Midbrain (tissue), 1 donor: ENCODE results near the gene DNAJB11.
"Not testable (repeated sequence)": the region's sequence is repeated elsewhere in the genome, so short reads cannot be mapped to it uniquely, and the experiment has no call there.

ENCODE experiments used
- DNase-seq: peaks from one replicate; lab custom pipeline; 2025; lab: John Stamatoyannopoulos, UW

The DNAJB11 gene

GRCh38 chr3:186552408-186553031, 18.0 kb upstream of the DNAJB11 start:
- DNase-seq, result no peak

DNA sequence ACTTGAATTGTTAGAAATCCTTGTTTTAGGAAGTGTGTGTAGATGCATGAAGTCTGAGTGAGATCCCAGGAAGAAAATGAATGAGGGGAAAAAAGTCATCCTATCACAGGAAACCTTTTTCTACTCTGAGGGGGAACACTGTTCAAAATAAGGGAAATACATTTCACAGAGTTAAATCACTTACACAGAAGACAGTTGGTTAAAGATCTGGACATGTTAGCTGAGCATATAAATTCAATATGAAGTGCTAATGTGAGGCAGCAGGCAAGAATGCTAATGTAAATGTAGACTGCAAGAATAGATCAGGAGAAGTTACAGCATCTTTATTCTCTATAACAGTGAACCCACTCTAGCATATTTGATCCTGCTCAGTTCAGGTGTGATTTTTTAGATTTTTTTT, 5.9 kb upstream of the DNAJB11 start:
- no peak for DNase-seq

DNA sequence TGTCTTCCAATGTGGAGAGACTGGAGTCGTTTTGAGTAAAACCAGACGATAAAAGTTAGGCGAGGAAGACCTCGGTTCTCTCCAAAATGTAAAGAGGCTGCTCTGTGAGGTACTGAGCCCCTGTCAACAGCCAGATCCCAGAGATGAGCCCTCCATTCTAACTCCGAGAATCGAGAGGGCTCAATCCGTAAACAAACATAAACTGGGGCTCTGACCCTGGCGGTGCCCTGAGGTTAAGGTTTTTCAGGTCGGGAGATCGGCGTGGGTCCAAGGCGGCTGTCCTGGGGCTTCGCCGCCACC, 3.8 kb upstream of the DNAJB11 start:
- DNase-seq, result no peak

GRCh38 chr3:186567072-186567921, 3.2 kb upstream of the DNAJB11 start, which contains the start of gene TBCCD1:
Gene TBCCD1 (minus strand): TSS chr3:186567339. CDS start chr3:186564329, 3,010 bp downstream.
- DNase-seq, result peak; percentile 87

- DNase-seq, result not testable (repeated sequence)
Observed at GRCh38 chr3:186569361-186569760, 1.2 kb upstream of the DNAJB11 start.

DNA sequence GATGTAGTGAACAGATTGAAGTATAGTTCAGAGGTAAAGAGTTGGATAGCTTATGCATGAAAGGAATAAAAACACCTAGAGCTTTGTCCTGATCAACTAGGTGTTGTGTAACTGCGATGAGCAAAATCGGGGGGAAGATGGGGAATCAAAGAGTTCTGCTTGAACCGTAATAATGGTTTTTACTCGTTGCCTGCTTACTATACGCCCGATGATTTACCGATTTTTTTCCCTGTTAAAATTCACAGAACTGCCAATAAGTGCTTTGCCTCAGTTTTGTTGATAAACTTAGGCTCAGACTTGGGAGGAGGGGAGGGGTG, 783 bp upstream of the DNAJB11 start:
- DNase-seq, result no peak

DNA sequence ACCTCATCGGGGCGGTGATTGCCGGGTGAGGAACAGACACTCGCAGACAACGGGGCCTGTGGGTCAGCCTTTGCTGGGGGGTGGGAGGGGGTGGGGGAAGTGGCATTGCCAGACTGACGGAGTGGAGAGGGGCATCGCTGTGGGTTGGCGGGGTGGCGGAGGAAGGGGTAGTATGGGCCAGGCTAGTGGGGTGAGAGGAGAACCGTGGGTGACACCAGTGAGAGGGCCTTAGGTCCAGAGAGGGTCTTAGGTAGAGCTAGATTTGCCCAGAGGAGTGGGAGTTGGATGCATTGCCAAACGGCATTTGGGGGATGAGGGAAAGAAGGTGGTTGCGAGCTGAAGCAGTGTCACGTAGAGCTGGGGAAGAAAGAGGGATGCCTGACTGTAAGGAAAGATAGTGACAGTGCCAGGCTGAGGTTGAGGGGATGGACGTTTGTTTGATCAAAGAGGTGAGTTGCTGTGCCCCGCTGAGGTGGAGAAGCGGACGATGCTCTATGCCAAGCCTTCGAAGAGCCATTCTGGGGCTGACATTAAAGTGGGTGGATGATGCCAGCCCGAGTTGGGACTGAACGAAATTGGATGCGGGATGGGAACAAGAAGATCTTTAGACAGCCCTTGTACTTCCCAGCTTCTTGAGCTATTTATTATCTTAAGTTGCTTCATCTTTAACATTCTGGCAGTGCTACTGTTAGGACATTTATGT, 572 bp downstream of the DNAJB11 start:
- DNase-seq, result no peak

DNA sequence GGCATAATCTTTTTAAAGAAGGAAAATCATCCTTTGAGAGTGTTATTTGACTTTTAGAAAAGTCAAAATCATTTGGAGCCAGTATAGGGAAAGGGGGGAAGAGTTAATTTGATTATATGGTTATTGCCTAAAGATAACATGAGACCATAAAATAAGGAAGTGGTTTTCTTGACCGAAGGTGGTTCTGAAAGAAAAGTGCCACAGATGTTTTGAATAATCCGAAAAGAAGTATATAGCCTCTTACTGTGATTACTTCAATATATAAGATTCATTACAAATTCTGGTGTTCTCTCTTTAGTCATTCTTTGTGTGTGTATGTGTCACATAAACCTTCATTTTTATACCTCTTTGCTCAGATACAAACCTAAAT, 1.1 kb downstream of the DNAJB11 start:
- DNase-seq, result no peak

DNA sequence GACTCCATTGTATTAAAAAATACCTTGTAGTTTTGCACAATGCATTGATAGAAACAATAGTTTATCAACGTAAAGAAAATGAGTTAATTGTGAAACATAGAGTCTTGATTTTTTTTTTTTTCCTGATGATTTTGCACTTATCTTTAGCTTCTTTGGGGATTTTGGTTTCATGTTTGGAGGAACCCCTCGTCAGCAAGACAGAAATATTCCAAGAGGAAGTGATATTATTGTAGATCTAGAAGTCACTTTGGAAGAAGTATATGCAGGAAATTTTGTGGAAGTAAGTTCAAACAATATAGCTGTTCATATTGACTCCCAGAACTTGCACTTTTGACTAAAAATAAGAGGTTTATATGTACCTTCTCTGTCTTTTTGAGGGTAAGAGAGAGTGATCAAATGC, 7.0 kb downstream of the DNAJB11 start:
- no peak for DNase-seq

DNA sequence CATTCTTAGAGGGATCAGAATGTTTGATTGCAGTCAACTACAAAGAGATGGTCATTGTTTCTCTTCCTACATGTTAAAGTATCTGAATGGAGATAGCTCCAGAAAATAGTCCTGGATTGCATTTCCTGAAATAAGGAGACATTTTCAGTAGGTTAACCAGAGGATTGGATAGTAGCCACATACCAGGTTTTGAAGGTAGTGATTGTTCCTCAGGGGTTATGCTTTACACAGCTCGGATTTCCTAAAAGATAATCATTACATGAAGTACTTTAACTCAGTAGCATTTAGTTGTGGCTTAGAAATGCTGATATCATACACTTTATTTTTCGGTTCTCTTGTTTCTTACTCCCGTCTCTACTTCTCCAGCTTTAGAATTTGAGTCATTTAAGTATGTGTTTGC, 10.3 kb downstream of the DNAJB11 start:
- no peak for DNase-seq

DNA sequence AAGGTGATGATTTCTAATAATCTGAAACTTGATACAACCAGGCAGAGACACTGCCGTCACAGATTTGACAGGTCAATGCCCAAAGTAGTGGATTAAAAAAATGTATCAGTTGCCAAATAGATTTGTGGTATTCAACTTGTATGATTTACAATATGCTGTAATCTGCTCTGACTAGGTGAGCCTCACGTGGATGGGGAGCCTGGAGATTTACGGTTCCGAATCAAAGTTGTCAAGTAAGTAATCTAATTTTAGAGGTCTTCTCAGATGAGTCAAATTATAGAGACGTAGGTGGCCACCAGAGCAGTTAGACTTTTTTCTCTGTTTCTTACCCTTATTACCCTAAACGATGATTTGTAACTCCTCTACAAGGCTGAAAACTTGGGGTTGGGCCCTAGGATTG, 12.0 kb downstream of the DNAJB11 start:
- DNase-seq, result no peak

DNA sequence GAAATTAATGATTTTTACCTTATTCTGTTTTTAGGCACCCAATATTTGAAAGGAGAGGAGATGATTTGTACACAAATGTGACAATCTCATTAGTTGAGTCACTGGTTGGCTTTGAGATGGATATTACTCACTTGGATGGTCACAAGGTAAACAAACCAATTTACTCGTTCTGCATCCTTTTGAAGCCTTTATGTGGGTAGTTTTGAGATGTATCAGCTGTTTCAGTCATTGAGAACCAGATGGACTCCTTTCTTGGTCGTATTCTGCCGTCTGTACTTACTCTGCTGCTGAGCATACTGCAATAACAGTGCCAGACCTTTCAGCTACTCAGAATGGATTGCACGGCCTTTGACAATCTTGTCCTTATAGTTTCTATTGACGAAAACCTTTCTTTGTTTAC, 13.3 kb downstream of the DNAJB11 start:
- no peak for DNase-seq

GRCh38 chr3:186586245-186586644, 15.7 kb downstream of the DNAJB11 start:
- not testable (repeated sequence) for DNase-seq

DNA sequence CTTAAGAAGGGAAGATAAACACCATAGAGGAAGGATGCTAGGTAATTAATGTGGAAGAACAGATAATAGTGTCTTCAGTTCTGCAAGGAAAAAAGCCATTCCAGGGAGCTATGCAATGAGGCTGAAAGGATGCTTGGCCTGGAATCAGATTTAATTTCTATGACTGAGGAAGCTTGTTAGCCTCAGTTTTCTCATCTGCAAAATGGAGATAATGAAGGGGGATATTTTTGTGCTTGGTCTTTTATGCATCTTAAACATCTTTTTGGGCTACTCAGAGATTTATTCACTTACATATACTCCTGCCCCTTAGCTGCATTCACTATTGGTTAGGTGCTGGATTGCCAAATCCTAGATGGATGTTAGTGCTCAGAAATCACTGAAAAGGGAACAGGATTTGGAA, 16.7 kb downstream of the DNAJB11 start:
- DNase-seq, result no peak

DNA sequence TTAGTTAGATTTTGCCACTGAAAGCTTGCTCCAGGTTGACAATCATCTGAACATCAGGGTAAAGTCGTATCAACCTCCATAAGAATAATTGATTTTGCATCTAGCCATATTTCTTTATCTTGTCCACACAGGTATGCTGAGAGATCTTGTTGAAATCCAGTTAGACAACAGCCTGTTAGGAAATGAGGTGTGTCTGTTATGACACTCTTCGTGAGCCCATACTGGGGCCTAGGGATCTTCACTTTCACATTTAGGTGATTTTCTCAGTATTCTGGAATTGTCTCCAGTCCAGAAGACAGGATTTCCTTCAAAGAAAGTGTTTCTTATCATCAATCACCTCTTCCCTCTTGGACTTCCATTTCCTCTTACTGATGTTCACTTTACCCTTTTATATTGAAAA, 18.1 kb downstream of the DNAJB11 start:
- no peak for DNase-seq

- no peak for DNase-seq
Observed at GRCh38 chr3:186589121-186589520, 18.6 kb downstream of the DNAJB11 start.

- DNase-seq, result no peak
Observed at GRCh38 chr3:186589856-186590579, 19.5 kb downstream of the DNAJB11 start.

DNA sequence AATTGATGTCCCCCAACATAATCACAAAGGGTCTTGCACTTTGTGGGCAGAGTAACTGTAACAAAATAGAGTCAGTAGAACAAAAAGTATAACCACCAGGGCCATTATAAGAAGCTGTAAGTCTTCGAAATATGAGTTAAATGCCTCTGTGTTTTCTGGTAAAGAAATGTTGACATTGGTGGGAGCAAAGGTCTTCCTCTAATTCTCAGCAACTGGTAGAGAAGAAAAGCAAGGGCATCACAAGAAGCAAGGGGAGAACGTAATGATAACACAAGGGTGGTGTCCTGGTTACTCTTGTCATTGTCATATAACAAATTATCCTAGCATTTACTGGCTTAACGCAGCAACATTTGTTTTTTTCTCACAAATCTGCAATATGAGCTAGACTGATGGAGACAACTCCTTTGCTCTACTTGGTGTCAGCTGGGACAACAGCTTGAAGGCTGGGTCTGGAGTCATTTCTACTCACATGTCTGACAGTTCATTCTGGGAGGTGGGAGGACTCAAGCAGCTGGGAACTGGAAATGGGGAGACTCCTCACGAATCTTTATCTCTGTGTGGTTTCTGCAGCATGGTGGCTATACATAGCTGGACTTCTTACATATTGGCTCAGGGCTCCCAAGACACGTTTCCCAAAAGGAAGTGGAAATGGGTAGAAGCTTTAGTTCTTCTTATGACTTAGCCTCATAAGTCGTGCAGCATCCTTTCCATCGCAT, 20.2 kb downstream of the DNAJB11 start:
- DNase-seq, result no peak

- no peak for DNase-seq
Observed at GRCh38 chr3:186592682-186593081, 22.2 kb downstream of the DNAJB11 start.

DNA sequence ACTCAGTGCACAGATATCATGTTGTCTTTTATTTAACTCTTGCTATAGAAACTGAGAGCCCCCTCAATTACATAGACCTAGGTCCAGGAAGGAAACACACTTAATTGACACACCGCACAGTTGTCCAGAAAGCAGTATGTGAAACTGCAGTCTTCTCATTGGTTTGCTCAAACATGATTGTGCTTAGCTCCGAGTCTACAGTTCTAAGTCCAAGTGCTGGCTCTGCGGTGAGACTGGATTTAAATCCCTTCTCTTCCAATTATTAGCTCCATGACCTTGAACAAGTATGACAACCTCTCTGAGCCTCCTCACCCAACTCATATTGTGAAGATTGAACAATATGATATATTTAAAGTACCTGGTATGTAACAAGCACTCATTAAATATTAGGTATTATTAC, 23.3 kb downstream of the DNAJB11 start:
- no peak for DNase-seq

GRCh38 chr3:186594591-186595113, 24.1 kb downstream of the DNAJB11 start:
- no peak for DNase-seq
